Astrocyte (in vitro differentiated cells and primary cell): ENCODE measurements around the gene MRPS6. TPM values are rescaled to one million over a fixed set of nuclear protein-coding genes. Genes with fewer than 3 reads are reported as not detected.

ENCODE experiments used
- DNase-seq: peaks from one replicate; pipeline ENCODE4 v3.0.0-alpha.2; 2010; ENCODE audit warnings: low read depth
- FAIRE-seq: peaks from 2 replicates; lab custom pipeline; 2011; peaks lifted over from hg19 to GRCh38; lab: Jason Lieb, UNC
- H2AFZ ChIP-seq: 2 replicates; pipeline ENCODE4 v1.6.0; 2012; ENCODE audit warnings: low read depth, low read length, inconsistent platforms
- H3K27ac ChIP-seq: 2 replicates; pipeline ENCODE4 v1.5.1; 2011; ENCODE audit warnings: low read depth, low read length, inconsistent platforms
- H3K27me3 ChIP-seq: 2 replicates; pipeline ENCODE4 v1.6.0; 2011; ENCODE audit warnings: low read length, inconsistent platforms; ENCODE audit not compliant: insufficient read depth
- H3K36me3 ChIP-seq: 2 replicates; pipeline ENCODE4 v1.5.1; 2011; ENCODE audit warnings: low read length, inconsistent platforms; ENCODE audit not compliant: insufficient read depth
- H3K4me1 ChIP-seq: 2 replicates; pipeline ENCODE4 v1.5.1; 2011; ENCODE audit warnings: low read length, inconsistent platforms; ENCODE audit not compliant: insufficient read depth
- H3K4me2 ChIP-seq: 2 replicates; pipeline ENCODE4 v1.6.0; 2012; ENCODE audit warnings: low read length, inconsistent platforms
- H3K4me3 ChIP-seq: 2 replicates; pipeline ENCODE4 v1.5.1; 2011; ENCODE audit warnings: low read depth, mild to moderate bottlenecking, low read length, inconsistent platforms; ENCODE audit not compliant: insufficient read depth
- H3K79me2 ChIP-seq: 2 replicates; pipeline ENCODE4 v1.6.0; 2012; ENCODE audit warnings: mild to moderate bottlenecking, low read length, inconsistent platforms; ENCODE audit not compliant: insufficient read depth
- H3K9ac ChIP-seq: 2 replicates; pipeline ENCODE4 v1.6.0; 2012; ENCODE audit warnings: mild to moderate bottlenecking, low read length, inconsistent platforms
- H3K9me3 ChIP-seq: 2 replicates; pipeline ENCODE4 v1.5.1; 2012; ENCODE audit warnings: low read depth, mild to moderate bottlenecking, low read length, inconsistent platforms; ENCODE audit not compliant: insufficient read depth
- H4K20me1 ChIP-seq: 2 replicates; pipeline ENCODE4 v1.6.0; 2012; ENCODE audit warnings: low read length, inconsistent platforms; ENCODE audit not compliant: insufficient read depth
- H3K27ac Mint-ChIP-seq: one replicate; pipeline ENCODE4 v1.8.0; 2021; ENCODE audit warnings: mild to moderate bottlenecking, mixed read lengths; ENCODE audit not compliant: unreplicated experiment
- H3K27me3 Mint-ChIP-seq: one replicate; pipeline ENCODE4 v1.8.0; 2021; ENCODE audit warnings: low read depth, mixed read lengths; ENCODE audit not compliant: unreplicated experiment
- H3K36me3 Mint-ChIP-seq: one replicate; pipeline ENCODE4 v1.8.0; 2021; ENCODE audit warnings: low read depth, mixed read lengths; ENCODE audit not compliant: unreplicated experiment
- H3K4me1 Mint-ChIP-seq: one replicate; pipeline ENCODE4 v1.8.0; 2021; ENCODE audit warnings: low read depth, mixed read lengths; ENCODE audit not compliant: unreplicated experiment
- H3K4me3 Mint-ChIP-seq: one replicate; pipeline ENCODE4 v1.8.0; 2021; ENCODE audit warnings: mild to moderate bottlenecking, moderate library complexity, mixed read lengths; ENCODE audit not compliant: unreplicated experiment
- H3K9me3 Mint-ChIP-seq: one replicate; pipeline ENCODE4 v1.8.0; 2021; ENCODE audit warnings: mild to moderate bottlenecking, mixed read lengths; ENCODE audit not compliant: unreplicated experiment
- EZH2 ChIP-seq: IDR thresholded peaks from 2 replicates; pipeline ENCODE4 v1.6.1; 2012; ENCODE audit warnings: mild to moderate bottlenecking, low read length, inconsistent platforms; ENCODE audit not compliant: insufficient read depth
- total RNA-seq: library from RNA; stranded (reverse); gene quantifications from 2 replicates; pipeline ENCODE4 v1.2.1, GENCODE V29; 2021
- TF ChIP-seq, protein P1 (sequence below): IDR thresholded peaks from 2 replicates; pipeline ENCODE4 v1.5.1; 2011; ENCODE audit warnings: low read depth, mild to moderate bottlenecking, inconsistent platforms, low read length, moderate library complexity; ENCODE audit not compliant: insufficient read depth

The MRPS6 gene
- total RNA-seq, 1 donor from 2014 or later, result 67.5 TPM

DNA sequence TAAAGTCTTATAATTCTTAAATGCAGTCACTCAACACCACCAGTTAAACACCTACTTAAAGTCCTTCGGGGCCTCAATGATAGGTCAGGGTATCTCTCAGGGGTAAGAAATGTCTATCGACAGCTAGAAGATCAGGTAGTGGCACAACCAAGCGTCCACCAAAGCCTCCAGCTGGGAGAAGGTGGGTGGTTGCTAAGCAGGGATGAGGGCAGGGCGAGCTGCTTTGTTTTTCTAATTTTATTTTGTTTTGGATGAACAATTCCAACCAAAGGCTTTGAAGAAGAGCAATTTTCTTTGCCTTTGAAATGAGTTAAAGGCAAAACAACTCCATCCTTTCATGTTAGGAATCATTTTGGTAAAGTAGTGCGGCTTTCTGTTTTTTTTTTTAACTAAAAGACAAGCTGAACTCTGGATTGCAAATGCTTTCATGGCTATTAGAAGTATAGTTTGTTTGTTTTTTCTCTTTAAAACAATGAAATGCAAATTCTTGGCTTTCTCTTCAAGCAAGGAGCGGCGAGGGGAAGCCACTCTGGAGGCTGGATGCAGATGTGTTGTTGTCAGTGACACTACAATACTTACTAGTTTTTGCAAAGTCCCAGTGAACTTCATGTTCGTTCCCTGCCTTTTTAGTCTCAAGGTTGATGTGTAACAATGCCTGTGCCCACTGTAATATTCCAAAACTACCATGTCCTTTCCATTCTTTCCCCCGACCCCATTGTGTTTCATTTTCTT lies 106.0 kb downstream of the MRPS6 start:
- Histone ChIP-seq H3K79me2 (no peaks in the 10 kb centered on the region), H3K36me3 (no peaks in the 10 kb centered on the region), H3K27me3 (peaks cover 10% of the 10 kb centered on the region), H4K20me1 (no peaks in the 10 kb centered on the region), H3K9ac (no peak overlapping the region), H2AFZ (no peak overlapping the region), H3K27ac (no peak overlapping the region), H3K4me1 (no peaks in the 10 kb centered on the region), H3K9me3 (no peaks in the 10 kb centered on the region), H3K4me3 (no peak overlapping the region), H3K4me2 (no peak overlapping the region)
- Mint-ChIP-seq H3K4me3 (no peak overlapping the region), H3K4me1 (peaks cover 18% of the 10 kb centered on the region), H3K27ac (no peak overlapping the region), H3K27me3 (no peaks in the 10 kb centered on the region), H3K9me3 (no peaks in the 10 kb centered on the region), H3K36me3 (no peaks in the 10 kb centered on the region)
- no peak for TF ChIP-seq EZH2
- TF ChIP-seq, protein P1, sequence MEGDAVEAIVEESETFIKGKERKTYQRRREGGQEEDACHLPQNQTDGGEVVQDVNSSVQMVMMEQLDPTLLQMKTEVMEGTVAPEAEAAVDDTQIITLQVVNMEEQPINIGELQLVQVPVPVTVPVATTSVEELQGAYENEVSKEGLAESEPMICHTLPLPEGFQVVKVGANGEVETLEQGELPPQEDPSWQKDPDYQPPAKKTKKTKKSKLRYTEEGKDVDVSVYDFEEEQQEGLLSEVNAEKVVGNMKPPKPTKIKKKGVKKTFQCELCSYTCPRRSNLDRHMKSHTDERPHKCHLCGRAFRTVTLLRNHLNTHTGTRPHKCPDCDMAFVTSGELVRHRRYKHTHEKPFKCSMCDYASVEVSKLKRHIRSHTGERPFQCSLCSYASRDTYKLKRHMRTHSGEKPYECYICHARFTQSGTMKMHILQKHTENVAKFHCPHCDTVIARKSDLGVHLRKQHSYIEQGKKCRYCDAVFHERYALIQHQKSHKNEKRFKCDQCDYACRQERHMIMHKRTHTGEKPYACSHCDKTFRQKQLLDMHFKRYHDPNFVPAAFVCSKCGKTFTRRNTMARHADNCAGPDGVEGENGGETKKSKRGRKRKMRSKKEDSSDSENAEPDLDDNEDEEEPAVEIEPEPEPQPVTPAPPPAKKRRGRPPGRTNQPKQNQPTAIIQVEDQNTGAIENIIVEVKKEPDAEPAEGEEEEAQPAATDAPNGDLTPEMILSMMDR, result no peak
- FAIRE-seq (no peak), DNase-seq (no peak)

DNA sequence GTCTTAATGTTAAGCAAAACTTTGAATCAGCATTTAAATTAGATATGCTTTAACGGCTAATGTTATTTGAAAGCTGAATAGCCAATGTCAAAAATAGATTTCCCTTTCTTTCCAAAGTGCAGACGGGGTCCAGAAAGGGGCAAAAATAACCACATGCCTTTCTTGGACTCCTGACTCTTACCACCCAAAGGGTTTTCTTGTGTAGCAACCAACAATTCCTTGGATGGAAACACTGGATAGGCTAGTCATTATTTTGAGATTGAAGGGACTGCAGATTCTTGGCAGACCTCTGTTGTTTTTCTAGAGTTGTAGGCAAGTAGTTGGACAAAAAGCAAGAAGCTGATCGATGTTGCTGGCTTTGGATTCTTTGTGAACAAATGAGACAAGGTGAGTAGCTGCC lies 107.0 kb downstream of the MRPS6 start:
- no peak for TF ChIP-seq EZH2
- TF ChIP-seq, protein P1, result no peak
- Mint-ChIP-seq H3K4me3 (no peak overlapping the region), H3K27ac (no peak overlapping the region), H3K27me3 (no peaks in the 10 kb centered on the region), H3K9me3 (no peaks in the 10 kb centered on the region), H3K36me3 (no peaks in the 10 kb centered on the region), H3K4me1 (peaks cover 18% of the 10 kb centered on the region)
- Histone ChIP-seq H2AFZ (no peak overlapping the region), H3K4me3 (no peak overlapping the region), H3K36me3 (no peaks in the 10 kb centered on the region), H3K4me2 (no peak overlapping the region), H4K20me1 (no peaks in the 10 kb centered on the region), H3K4me1 (no peaks in the 10 kb centered on the region), H3K9ac (no peak overlapping the region), H3K79me2 (no peaks in the 10 kb centered on the region), H3K27me3 (peaks cover 10% of the 10 kb centered on the region), H3K9me3 (no peaks in the 10 kb centered on the region), H3K27ac (no peak overlapping the region)
- FAIRE-seq (no peak), DNase-seq (no peak)

DNA sequence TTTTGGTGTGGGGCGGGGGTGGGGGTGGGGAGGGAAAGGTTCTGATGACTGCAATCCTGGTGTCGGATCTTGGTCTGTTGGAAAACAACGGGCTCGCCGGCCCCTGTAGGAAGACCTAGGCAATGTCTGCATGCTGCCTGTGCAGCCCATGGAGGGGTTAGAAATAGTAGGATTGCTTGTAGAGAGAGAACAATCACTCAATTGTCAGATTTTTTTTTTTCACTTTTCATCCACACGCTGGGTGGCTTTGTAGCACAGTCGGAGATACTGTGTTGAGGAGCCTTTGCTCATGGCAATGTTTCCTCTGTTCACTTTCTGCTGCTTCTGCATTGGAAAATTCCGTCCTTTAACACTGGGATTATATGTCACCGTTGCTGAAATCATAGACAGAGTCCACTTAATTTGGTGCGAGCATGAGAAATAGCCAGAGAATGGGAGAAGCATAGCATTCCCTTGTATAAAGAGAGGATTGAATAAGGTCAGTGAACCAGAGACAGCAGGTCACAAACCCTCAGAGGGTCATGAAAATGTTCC lies 107.5 kb downstream of the MRPS6 start:
- H3K9ac ChIP-seq, result no peak overlapping the region
- no peak for TF ChIP-seq EZH2
- TF ChIP-seq, protein P1, result no peak
- H3K4me1 Mint-ChIP-seq, result peaks cover 18% of the 10 kb centered on the region
- H3K9me3 ChIP-seq, result no peaks in the 10 kb centered on the region
- H3K4me3 Mint-ChIP-seq, result no peak overlapping the region
- no peaks in the 10 kb centered on the region for H3K36me3 Mint-ChIP-seq
- no peaks in the 10 kb centered on the region for H3K36me3 ChIP-seq
- peaks cover 10% of the 10 kb centered on the region for H3K27me3 ChIP-seq
- no peaks in the 10 kb centered on the region for H3K79me2 ChIP-seq
- no peaks in the 10 kb centered on the region for H3K27me3 Mint-ChIP-seq
- no peak overlapping the region for H3K4me3 ChIP-seq
- H2AFZ ChIP-seq, result no peak overlapping the region
- no peaks in the 10 kb centered on the region for H3K4me1 ChIP-seq
- no peak overlapping the region for H3K27ac ChIP-seq
- H3K27ac Mint-ChIP-seq, result no peak overlapping the region
- no peak overlapping the region for H3K4me2 ChIP-seq
- H3K9me3 Mint-ChIP-seq, result no peaks in the 10 kb centered on the region
- no peaks in the 10 kb centered on the region for H4K20me1 ChIP-seq
- DNase-seq (no peak), FAIRE-seq (no peak)
